Activated T-cell treated with anti-CD3 and anti-CD28 coated beads, Interleukin-2, amount 50 U/mL, for 4 hours (primary cell): ENCODE data around the gene IFITM10. TPM values are rescaled to one million over a fixed set of nuclear protein-coding genes. Genes with fewer than 3 reads are reported as not detected.

ENCODE experiments used
- ATAC-seq, 2 donors: fragments of 200-7000 bp; cut with Tn5 transposase; one replicate each; pipeline ENCODE4 v1.10.0; 2021
- DNase-seq: peaks from one replicate; pipeline ENCODE4 v3.0.0-alpha.2; 2020
- H3K27me3 Mint-ChIP-seq: one replicate; pipeline ENCODE4 v1.8.0; 2021; ENCODE audit warnings: low read depth, mixed read lengths
- H3K36me3 Mint-ChIP-seq: one replicate; pipeline ENCODE4 v1.8.0; 2022; ENCODE audit warnings: mixed read lengths; ENCODE audit not compliant: insufficient read depth
- H3K4me1 Mint-ChIP-seq: one replicate; pipeline ENCODE4 v1.8.0; 2021; ENCODE audit warnings: low read depth, mixed read lengths
- H3K4me3 Mint-ChIP-seq: one replicate; pipeline ENCODE4 v1.8.0; 2021; ENCODE audit warnings: mild to moderate bottlenecking, moderate library complexity, mixed read lengths
- H3K9me3 Mint-ChIP-seq: one replicate; pipeline ENCODE4 v1.8.0; 2021; ENCODE audit warnings: mixed read lengths
- total RNA-seq, 3 donors: library from RNA; stranded (reverse); gene quantifications; one replicate each; pipeline ENCODE4 v1.2.1, GENCODE V29; 2021

Gene IFITM10
- total RNA-seq, 3 donors from 2014 or later, result 0.33 to 0.53 (median 0.33) TPM

DNA sequence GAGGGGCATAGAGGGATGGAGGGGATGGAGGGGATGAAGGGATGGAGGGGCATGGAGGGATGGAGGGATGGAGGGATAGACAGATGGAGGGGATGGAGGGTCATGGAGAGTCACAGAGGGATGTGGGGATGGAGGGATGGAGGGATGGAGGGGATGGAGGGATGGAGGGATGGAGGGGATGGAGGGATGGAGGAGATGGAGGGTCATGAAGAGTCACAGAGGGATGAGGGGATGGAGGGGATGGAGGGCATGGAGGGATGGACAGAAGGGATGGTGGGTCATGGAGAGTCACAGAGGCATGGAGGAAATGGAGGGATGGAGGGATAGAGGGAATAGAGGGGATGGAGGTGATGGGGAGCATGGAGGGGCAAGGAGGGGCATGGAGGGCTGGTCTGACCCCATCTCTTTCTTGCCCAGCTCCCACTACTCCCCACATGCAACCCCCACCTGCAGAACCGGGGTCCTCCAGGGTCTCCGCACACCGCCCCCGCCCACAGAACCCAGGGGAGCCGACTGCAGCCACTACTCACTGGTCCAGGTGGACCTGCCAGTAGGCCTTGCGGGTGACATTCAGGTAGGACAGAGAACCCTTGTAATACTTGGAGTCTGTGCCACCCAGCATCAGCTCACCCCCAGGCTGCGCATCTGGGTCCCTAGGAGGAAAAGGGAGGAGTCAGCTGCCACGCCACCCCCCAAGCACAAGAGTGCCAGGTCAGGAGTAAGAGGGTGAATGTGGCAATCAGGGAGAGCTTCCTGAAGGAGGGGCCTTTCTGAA lies 4.2 kb upstream of the IFITM10 start:
- Mint-ChIP-seq H3K27me3 (peaks cover 13% of the 10 kb centered on the region), H3K9me3 (no peaks in the 10 kb centered on the region), H3K4me1 (peaks cover 57% of the 10 kb centered on the region), H3K4me3 (no peak overlapping the region), H3K36me3 (peaks cover 3% of the 10 kb centered on the region)
- ATAC-seq, result no peak
- DNase-seq, result no peak

DNA sequence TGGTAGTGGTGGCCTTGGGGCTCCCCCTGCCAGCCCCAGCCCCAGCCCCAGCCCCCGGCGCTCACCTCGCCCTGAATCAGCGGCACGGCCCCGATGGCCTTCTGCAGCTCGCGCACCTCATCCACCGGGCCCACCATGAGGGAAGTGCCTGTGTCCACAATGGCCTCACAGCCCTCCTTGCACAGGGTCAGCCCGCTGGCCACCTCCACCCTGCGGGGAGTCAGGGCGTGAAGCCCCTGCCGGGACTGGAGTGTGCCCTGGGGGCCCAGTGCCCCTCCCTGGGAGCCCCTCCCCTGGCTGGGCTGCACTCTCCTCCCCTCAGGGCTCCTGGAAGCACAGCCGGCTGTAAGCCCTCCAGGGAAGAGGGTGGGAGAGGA lies 3.5 kb upstream of the IFITM10 start:
- Mint-ChIP-seq H3K27me3 (peaks cover 16% of the 10 kb centered on the region), H3K4me3 (no peak overlapping the region), H3K36me3 (peaks cover 3% of the 10 kb centered on the region), H3K4me1 (peaks cover 54% of the 10 kb centered on the region), H3K9me3 (no peaks in the 10 kb centered on the region)
- ATAC-seq (no peak), DNase-seq (no peak)

DNA sequence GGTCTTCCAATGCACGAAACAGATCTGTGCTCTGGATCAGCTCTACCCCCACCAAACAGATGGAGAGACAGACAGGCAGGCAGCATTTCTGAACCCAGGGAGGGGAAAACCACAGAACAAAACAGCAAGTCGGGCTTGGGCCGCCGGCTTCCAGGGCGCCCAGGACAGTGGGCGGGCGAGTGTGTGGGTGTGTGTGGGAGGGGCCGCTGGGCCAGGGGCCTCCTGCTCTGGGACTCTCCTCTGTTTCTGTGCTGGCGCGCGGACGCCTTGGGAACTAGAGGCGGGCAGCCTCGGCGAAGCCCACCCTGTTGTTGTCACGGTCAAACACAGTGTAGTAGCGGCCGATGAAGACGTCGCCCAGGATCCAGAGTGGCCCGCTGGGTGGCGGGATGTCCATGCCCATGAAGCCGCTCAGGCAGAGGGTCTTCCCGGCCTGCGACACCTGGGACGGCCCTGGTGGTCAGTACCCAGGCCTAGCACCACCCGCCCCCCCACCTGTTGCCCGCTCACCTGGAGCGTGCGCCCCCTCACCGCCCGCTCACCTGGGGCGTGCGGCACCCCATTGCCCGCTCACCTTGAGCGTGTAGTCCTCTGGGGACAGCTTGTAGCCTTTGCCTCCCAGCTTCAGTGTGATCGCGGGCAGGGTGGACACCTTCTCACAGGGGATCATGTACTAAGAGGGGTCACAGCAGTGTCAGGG lies 3.0 kb upstream of the IFITM10 start:
- no peak for ATAC-seq
- DNase-seq, result no peak
- Mint-ChIP-seq H3K4me1 (peaks cover 49% of the 10 kb centered on the region), H3K4me3 (no peak overlapping the region), H3K27me3 (peaks cover 16% of the 10 kb centered on the region), H3K9me3 (no peaks in the 10 kb centered on the region), H3K36me3 (peaks cover 3% of the 10 kb centered on the region)

DNA sequence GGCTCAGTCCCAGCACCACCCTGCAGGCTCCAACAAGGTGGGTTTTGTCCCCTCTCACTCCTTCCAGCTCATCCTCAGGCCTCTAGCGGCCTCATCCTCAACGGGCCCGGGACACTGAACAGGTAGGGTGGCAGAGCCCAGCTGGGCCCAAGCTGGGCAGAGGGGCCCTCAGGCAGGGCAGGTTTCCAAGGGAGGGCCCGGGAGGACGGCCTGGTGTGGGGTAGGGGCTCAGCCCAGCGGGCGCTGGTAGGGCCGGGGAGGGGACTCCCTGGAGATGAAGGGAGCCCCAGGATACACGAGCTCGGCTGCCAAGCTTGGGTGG lies 2.5 kb upstream of the IFITM10 start:
- Mint-ChIP-seq H3K4me1 (peaks cover 45% of the 10 kb centered on the region), H3K27me3 (peaks cover 16% of the 10 kb centered on the region), H3K9me3 (no peaks in the 10 kb centered on the region), H3K4me3 (no peak overlapping the region), H3K36me3 (peaks cover 3% of the 10 kb centered on the region)
- DNase-seq, result no peak
- no peak for ATAC-seq

DNA sequence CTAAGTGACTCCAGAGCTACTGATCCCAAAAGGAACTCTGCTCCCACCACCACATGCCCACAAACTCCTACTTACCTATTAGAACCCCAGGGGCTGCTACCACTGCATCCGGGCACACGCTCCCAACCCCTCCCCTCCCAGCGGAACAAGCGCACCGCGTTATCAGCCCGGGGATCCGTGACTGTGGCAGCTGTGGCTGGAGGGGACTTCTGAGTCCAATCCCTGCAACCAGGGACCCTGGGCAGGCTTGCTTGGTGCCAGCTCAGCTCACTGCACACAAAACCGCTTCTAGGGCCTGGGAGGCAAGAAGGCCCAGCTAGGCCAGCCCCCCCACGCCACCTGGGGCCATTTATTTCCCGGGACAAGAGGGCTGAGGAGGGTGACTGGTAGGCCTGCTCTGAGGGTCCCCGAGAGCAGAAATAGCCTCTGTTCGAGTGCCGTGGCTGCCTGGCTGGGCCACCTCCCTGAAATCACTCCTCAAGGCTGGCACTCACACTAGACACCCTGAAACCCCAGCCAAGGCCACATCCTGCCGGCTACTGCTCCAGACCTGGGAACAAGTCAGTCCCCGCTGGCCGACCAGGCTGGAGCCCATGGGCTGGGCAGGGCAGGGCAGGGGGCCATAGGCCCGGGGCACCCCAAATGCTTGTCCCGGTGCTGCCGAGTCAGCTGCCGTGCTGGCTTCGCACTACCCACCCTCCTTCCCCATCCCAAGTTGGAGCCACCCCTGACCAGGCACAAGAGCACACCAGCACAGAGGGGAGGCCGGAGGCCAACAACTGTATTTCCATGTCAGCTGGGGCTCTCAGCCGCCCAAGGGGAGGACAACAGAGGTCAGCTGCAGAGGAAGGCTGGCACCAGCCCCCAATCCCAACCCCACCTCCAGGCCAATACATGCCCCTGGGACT lies 1.9 kb upstream of the IFITM10 start:
- H3K27me3 Mint-ChIP-seq, result peaks cover 16% of the 10 kb centered on the region
- H3K9me3 Mint-ChIP-seq, result no peaks in the 10 kb centered on the region
- no peak overlapping the region for H3K4me3 Mint-ChIP-seq
- DNase-seq, result no peak
- no peak for ATAC-seq
- peaks cover 3% of the 10 kb centered on the region for H3K36me3 Mint-ChIP-seq
- H3K4me1 Mint-ChIP-seq, result peaks cover 39% of the 10 kb centered on the region

DNA sequence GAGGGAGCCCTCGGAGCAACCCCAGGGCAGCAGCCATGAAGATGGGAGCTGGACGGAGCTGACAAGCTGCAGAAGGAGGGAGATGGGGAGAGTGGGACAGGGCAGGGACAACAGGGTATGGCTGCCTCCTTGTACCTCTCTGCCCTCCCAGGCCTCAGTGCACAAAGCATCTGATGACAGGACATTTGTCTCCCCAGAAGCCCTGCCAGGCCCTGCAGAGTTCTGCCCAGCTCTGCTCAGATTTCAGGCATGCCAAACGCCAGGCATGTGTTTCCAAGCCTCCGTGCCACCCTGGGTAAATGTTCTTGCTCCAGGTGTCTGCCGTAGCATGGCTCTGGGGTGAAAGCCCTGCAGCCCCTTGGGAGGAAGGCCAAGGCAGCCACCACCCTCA lies 1.1 kb upstream of the IFITM10 start:
- Mint-ChIP-seq H3K4me1 (peaks cover 32% of the 10 kb centered on the region), H3K9me3 (no peaks in the 10 kb centered on the region), H3K27me3 (peaks cover 16% of the 10 kb centered on the region), H3K4me3 (no peak overlapping the region), H3K36me3 (peaks cover 3% of the 10 kb centered on the region)
- DNase-seq (no peak), ATAC-seq (no peak)

DNA sequence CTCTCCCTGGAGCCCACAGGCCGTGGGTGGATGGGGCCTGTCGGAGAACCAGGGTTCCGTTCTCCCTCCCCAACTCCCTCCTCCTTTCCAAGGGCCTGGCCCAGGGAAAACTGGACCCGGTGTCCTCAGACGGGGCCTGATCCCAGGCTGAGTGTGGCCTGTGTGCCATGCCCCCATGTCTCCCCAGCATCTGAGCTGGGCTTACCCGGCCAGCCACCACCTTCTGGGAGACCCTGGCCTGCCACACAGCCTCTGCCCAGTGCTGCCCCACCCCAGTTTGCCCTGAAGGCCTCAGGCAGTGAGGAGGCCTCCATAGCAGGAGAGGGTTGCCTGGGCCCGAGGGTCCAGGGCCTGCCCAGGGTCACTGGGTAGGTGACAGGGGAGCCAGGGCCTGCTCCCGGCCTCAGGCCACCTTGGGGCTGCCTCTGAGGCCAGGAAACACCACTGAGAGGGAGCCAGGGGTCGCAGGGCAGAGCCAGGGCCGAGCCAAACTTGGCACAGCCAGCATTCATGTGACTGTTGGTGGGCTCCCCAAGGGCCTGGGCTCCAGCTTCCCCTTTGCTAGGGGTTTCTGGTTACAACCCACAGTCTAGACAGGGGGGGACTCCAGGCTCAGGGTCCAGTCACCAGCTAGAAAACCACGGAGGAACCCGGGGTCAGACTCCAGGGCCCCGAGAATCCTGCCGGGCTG lies 590 bp upstream of the IFITM10 start:
- Mint-ChIP-seq H3K4me3 (no peak overlapping the region), H3K4me1 (peaks cover 27% of the 10 kb centered on the region), H3K9me3 (no peaks in the 10 kb centered on the region), H3K36me3 (peaks cover 3% of the 10 kb centered on the region), H3K27me3 (peaks cover 16% of the 10 kb centered on the region)
- ATAC-seq, result no peak
- DNase-seq, result no peak

DNA sequence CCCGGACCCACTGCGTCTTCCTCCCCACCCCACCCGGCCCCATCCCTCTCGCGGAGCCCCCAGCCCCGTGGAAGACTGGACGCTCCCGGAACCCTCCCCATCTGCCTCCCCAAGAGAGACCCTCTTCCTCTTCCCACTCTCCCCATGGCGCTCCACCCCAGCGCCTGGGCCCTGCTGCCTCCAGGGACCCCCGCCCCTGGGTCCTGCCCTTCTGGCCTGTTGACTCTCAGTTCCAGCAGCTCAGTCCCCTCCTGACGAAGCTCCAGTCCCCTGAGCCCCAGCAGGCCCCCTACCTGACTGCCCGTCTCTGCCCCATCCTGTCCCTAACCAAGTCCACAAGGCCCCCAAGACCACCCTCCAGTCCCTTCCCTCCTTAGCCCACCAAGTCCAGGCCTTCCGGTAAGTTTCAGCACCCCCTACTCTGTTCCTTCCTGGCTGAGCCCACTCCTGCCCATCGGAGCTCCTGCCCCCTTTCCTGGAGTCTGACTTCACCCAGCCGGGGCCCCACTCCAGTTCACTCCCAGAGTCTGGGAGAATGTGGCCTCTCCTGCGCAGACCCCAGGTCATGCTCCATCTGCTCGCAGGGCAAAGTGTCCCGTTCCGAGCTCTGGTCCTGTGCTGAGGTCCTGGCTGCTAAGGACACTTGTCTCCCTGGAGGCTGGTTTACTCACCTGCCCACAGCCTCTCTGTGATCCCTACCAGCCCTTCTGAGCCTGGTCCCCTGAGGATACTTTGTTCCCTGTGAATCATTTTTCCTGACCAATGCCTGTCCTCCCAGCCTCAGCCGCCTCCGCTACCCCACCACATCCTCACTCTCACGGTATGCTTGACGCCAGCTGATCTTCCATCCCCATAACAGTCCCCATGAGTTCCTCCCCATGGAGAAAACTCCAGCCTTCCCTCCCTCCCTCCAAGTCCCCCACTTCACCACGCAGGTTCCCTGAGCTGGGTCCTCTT lies 722 bp downstream of the IFITM10 start:
- Mint-ChIP-seq H3K4me1 (peaks cover 14% of the 10 kb centered on the region), H3K9me3 (no peaks in the 10 kb centered on the region), H3K27me3 (peaks cover 16% of the 10 kb centered on the region), H3K36me3 (peaks cover 2% of the 10 kb centered on the region), H3K4me3 (peak overlapping the region; percentile 49)
- no peak for ATAC-seq
- no peak for DNase-seq

DNA sequence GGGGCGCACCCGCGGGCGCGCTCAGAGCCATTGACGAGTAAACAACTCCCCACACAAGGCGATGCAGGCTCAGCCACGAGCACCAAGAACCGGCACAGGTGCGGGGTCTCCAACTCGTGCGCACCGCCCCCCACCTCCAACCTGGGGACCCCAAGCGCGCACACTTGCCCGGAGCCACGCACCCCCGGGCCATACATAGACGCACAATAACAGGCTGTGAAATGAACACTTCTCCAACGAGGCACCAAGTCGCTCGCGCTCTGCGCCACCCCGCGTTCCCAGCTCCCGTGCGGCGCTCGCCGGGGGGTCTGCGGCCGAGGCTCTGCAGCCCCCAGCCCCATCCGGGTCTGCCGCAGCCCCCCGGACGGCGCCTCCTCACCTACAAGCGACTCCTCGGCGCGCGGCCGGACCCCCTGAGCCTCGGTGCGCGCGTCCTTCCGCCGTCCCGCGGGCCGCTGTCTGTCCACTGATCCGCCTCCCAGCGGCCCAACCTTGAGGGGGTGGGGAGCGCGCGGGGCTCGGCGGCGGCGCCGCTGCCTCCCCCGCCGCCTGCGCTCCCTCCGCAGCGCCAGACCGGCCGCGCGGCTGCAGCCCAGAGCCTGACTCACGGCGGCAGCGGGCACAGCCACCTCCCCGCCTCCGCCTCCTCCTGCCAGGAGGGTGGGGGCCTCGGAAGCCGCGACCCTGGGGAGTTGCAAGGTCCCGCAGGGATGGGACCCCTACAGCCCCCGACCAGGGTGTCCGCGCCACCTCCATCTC lies 1.6 kb downstream of the IFITM10 start:
- H3K4me1 Mint-ChIP-seq, result peaks cover 14% of the 10 kb centered on the region
- peaks cover 2% of the 10 kb centered on the region for H3K36me3 Mint-ChIP-seq
- no peak for DNase-seq
- H3K4me3 Mint-ChIP-seq, result no peak overlapping the region
- peaks cover 16% of the 10 kb centered on the region for H3K27me3 Mint-ChIP-seq
- peak; percentile 49 to 57 for ATAC-seq
- H3K9me3 Mint-ChIP-seq, result no peaks in the 10 kb centered on the region

DNA sequence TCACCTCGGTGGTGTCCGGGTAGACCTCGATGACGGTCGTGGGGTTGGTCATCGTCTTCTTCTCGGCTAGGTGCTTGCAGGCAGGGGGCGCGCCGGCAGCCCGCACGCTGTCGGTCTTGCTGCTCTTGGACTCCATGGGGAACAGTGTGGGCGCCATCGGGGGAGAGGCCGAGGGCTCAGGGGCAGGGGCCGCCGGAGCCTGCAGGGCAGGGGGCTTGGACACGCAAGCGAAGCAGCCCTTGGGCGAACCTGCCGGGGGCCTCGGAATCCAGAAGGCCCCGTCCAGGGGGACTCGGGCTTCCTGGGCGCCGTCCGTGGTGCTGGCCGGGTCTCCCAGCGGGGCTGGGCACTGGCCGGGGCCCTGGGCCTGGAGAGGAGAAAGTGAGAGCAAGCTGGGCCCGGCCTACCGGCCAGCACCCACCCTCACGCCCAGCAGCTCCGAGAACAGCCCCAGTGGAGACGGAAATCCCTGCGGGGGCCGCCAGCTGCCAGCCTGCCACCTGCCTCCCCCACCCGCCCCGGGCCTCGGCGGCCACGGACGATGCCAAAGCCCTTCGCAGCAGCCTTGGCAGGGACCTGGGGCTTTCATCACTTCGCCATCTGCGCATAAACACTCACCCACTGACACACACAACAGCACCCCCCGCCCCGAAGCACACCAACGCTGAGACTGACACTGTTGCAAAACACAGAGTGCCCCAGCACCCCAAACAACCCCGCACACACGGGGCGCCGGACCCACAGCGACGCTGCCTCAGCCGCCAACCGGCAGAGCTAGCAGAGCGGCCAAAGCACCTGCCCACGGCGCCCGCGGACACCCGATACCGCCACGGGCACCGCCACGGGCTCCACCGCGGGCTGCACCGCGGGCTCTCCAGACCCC lies 2.4 kb downstream of the IFITM10 start:
- Mint-ChIP-seq H3K4me3 (peak overlapping the region; percentile 13), H3K27me3 (peaks cover 16% of the 10 kb centered on the region), H3K36me3 (peaks cover under 1% of the 10 kb centered on the region), H3K4me1 (peaks cover 12% of the 10 kb centered on the region), H3K9me3 (no peaks in the 10 kb centered on the region)
- no peak for ATAC-seq
- no peak for DNase-seq

DNA sequence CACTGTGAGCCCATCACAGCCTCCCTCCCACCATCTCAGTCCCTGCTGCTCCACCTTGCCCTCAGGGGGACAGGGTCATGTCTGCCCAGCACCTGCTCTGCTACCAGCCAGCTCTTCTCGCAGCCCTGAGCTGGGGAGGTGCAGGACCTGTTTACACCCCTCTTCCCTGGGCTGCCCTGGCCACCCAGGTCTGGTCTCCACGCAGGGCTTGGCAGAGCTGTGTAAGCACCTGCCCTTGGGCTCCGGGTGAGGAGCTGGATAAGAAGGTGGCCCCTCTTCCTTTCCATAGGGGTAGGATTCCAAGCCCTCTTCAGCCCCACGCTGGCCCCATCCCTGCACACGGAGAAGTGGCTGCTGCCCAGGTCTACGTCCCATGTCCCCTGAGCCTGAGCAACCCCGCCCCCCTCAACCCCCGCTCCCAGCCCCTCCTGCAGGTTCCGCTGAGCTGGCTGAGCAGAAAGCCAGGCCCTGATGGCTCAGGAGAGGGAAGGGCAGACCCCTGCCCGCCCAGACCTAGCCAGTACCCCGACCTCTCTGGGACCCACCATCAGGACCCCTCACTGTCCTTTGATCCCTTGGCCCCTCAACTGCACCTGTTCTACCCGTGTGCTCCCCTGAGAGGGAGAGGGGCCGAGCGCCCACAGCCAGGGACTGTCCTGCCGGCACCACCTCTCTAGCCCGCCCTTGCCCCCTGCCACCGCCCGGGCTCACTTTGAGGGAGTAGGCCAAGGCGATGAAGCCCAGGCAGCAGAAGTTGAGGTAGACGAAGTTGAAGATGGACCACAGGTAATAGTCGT lies 3.2 kb downstream of the IFITM10 start:
- no peaks in the 10 kb centered on the region for H3K36me3 Mint-ChIP-seq
- H3K27me3 Mint-ChIP-seq, result peaks cover 16% of the 10 kb centered on the region
- H3K4me3 Mint-ChIP-seq, result peak overlapping the region; percentile 13
- DNase-seq (no peak), ATAC-seq (no peak)
- H3K9me3 Mint-ChIP-seq, result no peaks in the 10 kb centered on the region
- peaks cover 12% of the 10 kb centered on the region for H3K4me1 Mint-ChIP-seq
